HL-60 (cell line): ENCODE measurements around the gene CNOT11.
"Not testable (repeated sequence)": the region's sequence is repeated elsewhere in the genome, so short reads cannot be mapped to it uniquely, and the experiment has no call there.

Source experiments
- DNase-seq, 2 experiments: peaks; one replicate each; pipeline ENCODE4 v3.0.0-alpha.2; 2010 to 2020; ENCODE audit warnings: low read depth in 1 of 2, low spot score in 1 of 2
- H3K27ac ChIP-seq: fragments of 250-450 bp; sonication (Bioruptor Pico); replicated peaks from 2 replicates; pipeline ENCODE4 v1.5.1; 2020; ENCODE audit warnings: mild to moderate bottlenecking, moderate library complexity
- H3K27me3 ChIP-seq: fragments of 250-450 bp; sonication (Bioruptor Pico); 2 replicates; pipeline ENCODE4 v1.5.1; 2021; ENCODE audit warnings: mild to moderate bottlenecking, moderate library complexity; ENCODE audit not compliant: insufficient read depth, poor library complexity, severe bottlenecking
- H3K4me3 ChIP-seq: replicated peaks from 2 replicates; pipeline ENCODE4 v1.5.1; 2011; ENCODE audit warnings: mild to moderate bottlenecking, control low read depth, low read length; ENCODE audit not compliant: insufficient read depth
- CTCF ChIP-seq: IDR thresholded peaks from one replicate; pipeline ENCODE4 v1.5.1; 2011; ENCODE audit warnings: low read length, control low read depth, inconsistent platforms; ENCODE audit not compliant: insufficient read depth
- GABPA ChIP-seq: IDR thresholded peaks from 2 replicates; pipeline ENCODE4 v1.6.1; 2012; ENCODE audit warnings: low read depth
- POLR2AphosphoS5 ChIP-seq: IDR thresholded peaks from 2 replicates; pipeline ENCODE4 v1.6.1; 2012; ENCODE audit warnings: low read depth
- REST ChIP-seq: IDR thresholded peaks from 2 replicates; pipeline ENCODE4 v1.6.1; 2012; ENCODE audit warnings: low read depth; ENCODE audit not compliant: insufficient replicate concordance
- SPI1 ChIP-seq: IDR thresholded peaks from 2 replicates; pipeline ENCODE4 v1.6.1; 2012; ENCODE audit warnings: low read depth, mild to moderate bottlenecking, borderline replicate concordance

CNOT11 gene

GRCh38 chr2:101310090-101310833, 57.6 kb downstream of the CNOT11 start:
- Histone ChIP-seq H3K27ac (peak overlapping the region; percentile 50), H3K27me3 (no peaks in the 10 kb centered on the region), H3K4me3 (no peak overlapping the region)
- no peak for DNase-seq
- TF ChIP-seq SPI1 (no peak), GABPA (no peak), POLR2AphosphoS5 (no peak), REST (no peak), CTCF (no peak)

GRCh38 chr2:101310834-101311695, 58.4 kb downstream of the CNOT11 start:
- Histone ChIP-seq H3K4me3 (no peak overlapping the region), H3K27ac (peak overlapping the region; percentile 42), H3K27me3 (no peaks in the 10 kb centered on the region)
- TF ChIP-seq REST (no peak), GABPA (no peak), CTCF (no peak), SPI1 (no peak), POLR2AphosphoS5 (no peak)
- DNase-seq: no peak

GRCh38 chr2:101311696-101312017, 59.0 kb downstream of the CNOT11 start:
- DNase-seq: peak in 1 of 2 experiments; percentile 57
- Histone ChIP-seq H3K4me3 (no peak overlapping the region), H3K27me3 (no peaks in the 10 kb centered on the region), H3K27ac (peak overlapping the region; percentile 42)
- TF ChIP-seq REST: no peak
- no peak for TF ChIP-seq GABPA
- no peak for TF ChIP-seq POLR2AphosphoS5

GRCh38 chr2:101316568-101316967, 63.9 kb downstream of the CNOT11 start:
- not testable (repeated sequence) for H3K4me3 ChIP-seq, DNase-seq, H3K27me3 ChIP-seq, H3K27ac ChIP-seq
